H9 (cell line): Measurements from ENCODE around the gene TAF1L. TPM values are rescaled to one million over a fixed set of nuclear protein-coding genes. Genes with fewer than 3 reads are reported as not detected.
"Not testable (repeated sequence)": the region's sequence is repeated elsewhere in the genome, so short reads cannot be mapped to it uniquely, and the experiment has no call there.

Source experiments
- DNase-seq: peaks from one replicate; pipeline ENCODE4 v3.0.0-alpha.2; 2017
- H2AFZ ChIP-seq: one replicate; pipeline ENCODE4 v1.6.1; 2013; ENCODE audit warnings: mild to moderate bottlenecking, low read length, control low read depth, moderate library complexity
- H2AK5ac ChIP-seq: 2 replicates; pipeline ENCODE4 v1.6.1; 2013; ENCODE audit warnings: low read length, control low read depth, mixed read lengths; ENCODE audit not compliant: insufficient read length
- H2BK120ac ChIP-seq: one replicate; pipeline ENCODE4 v1.6.1; 2013; ENCODE audit warnings: low read depth, mild to moderate bottlenecking, low read length, control low read depth, inconsistent platforms; ENCODE audit not compliant: poor library complexity, severe bottlenecking
- H2BK12ac ChIP-seq: 2 replicates; pipeline ENCODE4 v1.6.1; 2013; ENCODE audit warnings: low read length, control low read depth, mixed read lengths, low read depth; ENCODE audit not compliant: insufficient read length
- H2BK15ac ChIP-seq: 2 replicates; pipeline ENCODE4 v1.6.1; 2013; ENCODE audit warnings: low read depth, low read length, control low read depth
- H2BK20ac ChIP-seq: one replicate; pipeline ENCODE4 v1.6.1; 2013; ENCODE audit warnings: low read depth, mild to moderate bottlenecking, low read length, control low read depth, inconsistent platforms; ENCODE audit not compliant: poor library complexity, severe bottlenecking
- H2BK5ac ChIP-seq: 2 replicates; pipeline ENCODE4 v1.6.1; 2013; ENCODE audit warnings: low read length, control low read depth, mixed read lengths; ENCODE audit not compliant: insufficient read length
- H3K14ac ChIP-seq: 2 replicates; pipeline ENCODE4 v1.6.1; 2013; ENCODE audit warnings: low read length, control low read depth; ENCODE audit not compliant: insufficient read depth
- H3K18ac ChIP-seq: 2 replicates; pipeline ENCODE4 v1.6.1; 2013; ENCODE audit warnings: low read depth, mild to moderate bottlenecking, mixed read lengths, low read length, control low read depth; ENCODE audit not compliant: insufficient read length
- H3K23ac ChIP-seq: 2 replicates; pipeline ENCODE4 v1.6.1; 2013; ENCODE audit warnings: low read length, control low read depth, mixed read lengths, low read depth; ENCODE audit not compliant: insufficient read length
- H3K23me2 ChIP-seq: 2 replicates; pipeline ENCODE4 v1.6.1; 2013; ENCODE audit warnings: low read depth, mild to moderate bottlenecking, mixed read lengths, low read length, control low read depth; ENCODE audit not compliant: insufficient read length, poor library complexity, severe bottlenecking
- H3K27ac ChIP-seq: 2 replicates; pipeline ENCODE4 v1.5.1; 2013; ENCODE audit warnings: low read length, control low read depth, mixed read lengths, low read depth; ENCODE audit not compliant: insufficient read length
- H3K27me3 ChIP-seq: 2 replicates; pipeline ENCODE4 v1.6.1; 2013; ENCODE audit warnings: low read length, control low read depth, inconsistent platforms; ENCODE audit not compliant: insufficient read depth
- H3K4ac ChIP-seq: 2 replicates; pipeline ENCODE4 v1.6.1; 2013; ENCODE audit warnings: low read depth, mild to moderate bottlenecking, control low read depth, inconsistent platforms, low read length, moderate library complexity
- H3K4me1 ChIP-seq: 2 replicates; pipeline ENCODE4 v1.6.1; 2013; ENCODE audit warnings: low read length, control low read depth, inconsistent platforms; ENCODE audit not compliant: insufficient read depth
- H3K4me2 ChIP-seq: 2 replicates; pipeline ENCODE4 v1.6.1; 2013; ENCODE audit warnings: low read length, control low read depth, mixed read lengths; ENCODE audit not compliant: insufficient read length, insufficient read depth
- H3K56ac ChIP-seq: 2 replicates; pipeline ENCODE4 v1.6.1; 2013; ENCODE audit warnings: low read depth, mild to moderate bottlenecking, mixed read lengths, low read length, control low read depth; ENCODE audit not compliant: insufficient read length
- H3K79me1 ChIP-seq: 2 replicates; pipeline ENCODE4 v1.6.1; 2013; ENCODE audit warnings: low read depth, mild to moderate bottlenecking, moderate library complexity, low read length, control low read depth, inconsistent platforms; ENCODE audit not compliant: insufficient read depth, poor library complexity, severe bottlenecking
- H3K79me2 ChIP-seq: 2 replicates; pipeline ENCODE4 v1.6.1; 2013; ENCODE audit warnings: low read length, control low read depth, inconsistent platforms; ENCODE audit not compliant: insufficient read depth
- H3K9ac ChIP-seq: 2 replicates; pipeline ENCODE4 v1.6.1; 2013; ENCODE audit warnings: low read length, control low read depth, mixed read lengths; ENCODE audit not compliant: insufficient read length; ENCODE audit errors: extremely low read depth
- H3K9me3 ChIP-seq: one replicate; pipeline ENCODE4 v1.6.1; 2013; ENCODE audit warnings: low read depth, low read length, inconsistent platforms; ENCODE audit not compliant: control insufficient read depth
- H3T11ph ChIP-seq: one replicate; pipeline ENCODE4 v1.6.1; 2013; ENCODE audit warnings: mild to moderate bottlenecking, low read length, control low read depth, inconsistent platforms
- H4K20me1 ChIP-seq: one replicate; pipeline ENCODE4 v1.6.1; 2013; ENCODE audit not compliant: control insufficient read depth, insufficient read length, insufficient read depth
- H4K5ac ChIP-seq: 2 replicates; pipeline ENCODE4 v1.6.1; 2013; ENCODE audit warnings: low read depth, mild to moderate bottlenecking, mixed read lengths, low read length, control low read depth; ENCODE audit not compliant: insufficient read length
- H4K8ac ChIP-seq: replicated peaks from 2 replicates; pipeline ENCODE4 v1.6.1; 2013; ENCODE audit warnings: low read length, control low read depth, mixed read lengths, low read depth; ENCODE audit not compliant: insufficient read length
- H4K91ac ChIP-seq: 2 replicates; pipeline ENCODE4 v1.6.1; 2013; ENCODE audit warnings: low read depth, mild to moderate bottlenecking, moderate library complexity, mixed read lengths, low read length, control low read depth; ENCODE audit not compliant: insufficient read length
- H3K27ac Mint-ChIP-seq, 3 experiments: 2 replicates in 2 of 3; 3 replicates in 1 of 3; pipeline ENCODE4 v1.8.0; 2020 to 2021; ENCODE audit warnings: mixed read lengths in 3 of 3, mild to moderate bottlenecking in 1 of 3, moderate library complexity in 1 of 3
- H3K27me3 Mint-ChIP-seq: 2 replicates; pipeline ENCODE4 v1.8.0; 2021; ENCODE audit warnings: low read depth, mild to moderate bottlenecking, moderate library complexity, mixed read lengths
- H3K36me3 Mint-ChIP-seq, 3 experiments: 2 replicates in 2 of 3; 3 replicates in 1 of 3; pipeline ENCODE4 v1.8.0; 2020 to 2021; ENCODE audit warnings: low read depth in 3 of 3, mixed read lengths in 3 of 3; ENCODE audit not compliant: insufficient read depth in 1 of 3
- H3K4me1 Mint-ChIP-seq, 2 experiments: 2 replicates each; pipeline ENCODE4 v1.8.0; 2020; ENCODE audit warnings: mixed read lengths in 2 of 2
- H3K4me3 Mint-ChIP-seq, 2 experiments: 2 replicates in 1 of 2; 3 replicates in 1 of 2; pipeline ENCODE4 v1.8.0; 2020 to 2021; ENCODE audit warnings: mild to moderate bottlenecking in 2 of 2, mixed read lengths in 2 of 2, moderate library complexity in 1 of 2
- H3K9me3 Mint-ChIP-seq, 2 experiments: 2 replicates in 1 of 2; 3 replicates in 1 of 2; pipeline ENCODE4 v1.8.0; 2020; ENCODE audit warnings: mild to moderate bottlenecking in 2 of 2, mixed read lengths in 2 of 2, moderate library complexity in 1 of 2
- CTCF ChIP-seq: fragments of 200-600 bp; sonication (generic); conservative IDR thresholded peaks from 3 replicates; pipeline ENCODE4 v1.8.0; 2021; ENCODE audit warnings: antibody characterized with exemption, mild to moderate bottlenecking
- WGBS: extraction: QIAGEN DNeasy Blood & Tissue Kit; methylation state at CpG from one replicate; pipeline ENCODE4 v1.1.7; 2013; ENCODE audit warnings: missing lambda C conversion rate, low lambda C conversion rate, mixed read lengths; ENCODE audit not compliant: insufficient read length; ENCODE audit errors: extremely low coverage; 5-methylcytosine and 5-hydroxymethylcytosine counted together
- total RNA-seq: library from RNA; stranded (reverse); gene quantifications from 2 replicates; pipeline ENCODE4 v1.2.1, GENCODE V29; 2021

TAF1L gene
- total RNA-seq, 1 experiment from 2014 or later: not detected

GRCh38 chr9:32603914-32604852, 31.3 kb downstream of the TAF1L start:
- Histone ChIP-seq H2BK15ac (no peak overlapping the region), H2AFZ (no peak overlapping the region), H3K4ac (no peak overlapping the region), H3K4me1 (no peaks in the 10 kb centered on the region), H4K5ac (no peak overlapping the region), H3K27ac (no peak overlapping the region), H3K9ac (no peak overlapping the region), H3T11ph (no peak overlapping the region), H2BK20ac (no peak overlapping the region), H2BK120ac (no peak overlapping the region), H2AK5ac (no peak overlapping the region), H4K20me1 (no peaks in the 10 kb centered on the region), H3K79me1 (no peaks in the 10 kb centered on the region), H4K8ac (no peak overlapping the region), H2BK12ac (no peak overlapping the region), H3K9me3 (no peaks in the 10 kb centered on the region), H3K18ac (no peak overlapping the region), H3K23ac (no peak overlapping the region), H3K4me2 (no peak overlapping the region), H3K56ac (no peak overlapping the region), H3K23me2 (no peaks in the 10 kb centered on the region), H3K79me2 (no peaks in the 10 kb centered on the region), H3K27me3 (no peaks in the 10 kb centered on the region), H4K91ac (no peak overlapping the region), H3K14ac (no peak overlapping the region), H2BK5ac (no peak overlapping the region)
- H3K9me3 Mint-ChIP-seq: peaks cover 11 to 58% of the 10 kb centered on the region in 2 experiments
- WGBS: no CpG with 5 or more reads among the region's 12 CpGs
- peaks cover 3% of the 10 kb centered on the region for H3K27me3 Mint-ChIP-seq
- no peak overlapping the region for H3K4me3 Mint-ChIP-seq
- no peak for TF ChIP-seq CTCF
- H3K36me3 Mint-ChIP-seq: no peaks in the 10 kb centered on the region; a peak in 1 of 7 replicates
- no peaks in the 10 kb centered on the region for H3K4me1 Mint-ChIP-seq
- no peak for DNase-seq
- no peak overlapping the region for H3K27ac Mint-ChIP-seq

DNA sequence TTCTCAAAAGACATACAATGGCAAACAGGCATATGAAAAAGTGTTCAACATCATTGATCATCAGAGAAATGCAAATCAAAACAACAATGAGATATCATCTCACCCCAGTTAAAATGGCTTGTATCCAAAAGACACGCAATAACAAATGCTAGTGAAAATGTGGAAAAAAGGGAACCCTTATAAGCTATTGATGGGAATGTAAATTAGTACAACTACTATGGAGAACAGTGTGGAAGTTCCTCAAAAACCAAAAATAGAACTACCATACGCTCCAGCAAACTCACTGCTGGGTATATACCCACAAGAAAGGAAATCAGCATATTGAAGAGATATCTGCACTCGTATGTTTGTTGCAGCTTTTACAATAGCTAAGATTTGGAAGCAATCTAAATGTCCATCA, 36.4 kb downstream of the TAF1L start:
- not testable (repeated sequence) for H4K5ac ChIP-seq, H4K20me1 ChIP-seq, H3K27ac Mint-ChIP-seq, H3K4me1 Mint-ChIP-seq, H3K18ac ChIP-seq, H3K27me3 ChIP-seq, H3T11ph ChIP-seq, H3K79me2 ChIP-seq, H3K36me3 Mint-ChIP-seq, H3K27ac ChIP-seq, H2BK15ac ChIP-seq, H3K9me3 ChIP-seq, H3K14ac ChIP-seq, H3K4me2 ChIP-seq, H4K8ac ChIP-seq, H3K4me1 ChIP-seq, H2AFZ ChIP-seq, DNase-seq, H3K27me3 Mint-ChIP-seq, H2BK12ac ChIP-seq, H3K23ac ChIP-seq, H2BK20ac ChIP-seq, H3K9ac ChIP-seq, H2AK5ac ChIP-seq, H2BK120ac ChIP-seq, H3K56ac ChIP-seq, H4K91ac ChIP-seq, H3K4ac ChIP-seq, H2BK5ac ChIP-seq, H3K23me2 ChIP-seq, H3K4me3 Mint-ChIP-seq, H3K79me1 ChIP-seq
- WGBS: no CpG with 5 or more reads among the region's 3 CpGs
- H3K9me3 Mint-ChIP-seq: peaks cover 0 to 50% of the 10 kb centered on the region in 2 experiments; a peak in 2 of 5 replicates
